ENCODE measurements around the gene CYP24A1. TPM values are rescaled to one million over a fixed set of nuclear protein-coding genes. Genes with fewer than 3 reads are reported as not detected.

The CYP24A1 gene
- total and polyA plus RNA-seq, 2 donors (not counting 1 experiment from before 2014, with no cell fraction given): not detected

DNA sequence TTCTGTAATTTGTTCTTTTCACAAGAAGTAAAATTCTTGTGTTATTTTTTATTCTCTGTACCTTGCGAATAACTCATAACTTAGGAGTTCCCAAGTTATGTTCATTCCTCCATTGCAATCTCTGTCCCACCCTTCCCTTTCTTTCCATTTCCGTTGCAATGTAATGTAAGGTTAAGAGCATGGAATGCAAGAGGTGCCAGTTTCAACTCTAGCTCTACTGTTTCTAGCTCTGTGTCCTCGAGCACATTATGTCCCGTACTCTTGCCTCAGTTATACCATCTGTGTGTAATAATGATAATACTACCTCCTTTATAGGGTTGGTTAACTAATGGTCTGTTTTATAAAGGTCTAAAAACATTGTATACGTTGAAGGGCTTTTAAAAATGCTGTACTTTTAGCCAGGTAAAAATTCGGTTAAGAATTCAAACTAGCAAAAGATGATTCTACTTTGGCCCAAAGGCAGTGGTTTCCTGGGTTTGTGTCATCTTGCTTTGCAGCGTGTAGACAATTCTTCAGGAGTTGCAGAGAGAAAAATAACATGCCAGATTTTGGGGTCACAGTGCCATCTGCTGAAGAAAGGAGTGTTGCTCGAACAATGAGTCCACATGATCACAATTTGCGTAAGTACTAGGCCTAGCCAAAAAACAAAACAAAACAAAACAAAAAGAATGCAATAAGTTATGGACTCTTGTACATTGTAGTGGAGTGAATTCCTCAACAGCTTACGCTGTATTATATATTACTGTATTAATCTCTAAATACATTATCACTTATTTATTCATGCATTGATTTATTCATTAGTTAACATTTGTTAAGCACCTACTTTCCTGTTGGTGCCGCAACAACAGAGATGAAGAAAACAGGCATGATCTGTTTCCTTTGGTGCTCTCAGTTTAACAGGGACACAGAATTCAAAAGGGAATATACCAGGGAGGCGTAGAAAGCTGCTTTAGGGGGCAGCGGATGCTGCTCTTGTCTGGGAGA, 24.1 kb upstream of the CYP24A1 start:
- H3K4me2 ChIP-seq (replicated peaks; ENCODE audit: low read depth, low read length, poor library complexity, severe bottlenecking): no peak overlapping the region
- H3K27ac ChIP-seq (ENCODE audit: low read length in 2 of 2): no peak overlapping the region
- WGBS (ENCODE audit: insufficient coverage): 61% methylated on average over 3 of the region's 13 CpGs
- ChIA-PET CTCF (interaction anchor here (0.7 to 6.2 kb wide), 12 partner anchors 10 to 1886 kb away, joined by 3 to 55 read pairs (median 4); partner anchors contain the start of gene PFDN4), POLR2A (no interaction called here)
- H2AFZ ChIP-seq (ENCODE audit: insufficient read depth, low read depth, low read length, poor library complexity, severe bottlenecking): no peak overlapping the region
- H3K36me3 ChIP-seq (replicated peaks in 1 of 2; ENCODE audit: control extremely low read depth in 1 of 2, control insufficient read depth in 1 of 2, extremely low read depth in 1 of 2, insufficient read depth in 2 of 2, low read length in 1 of 2): no peaks in the 10 kb centered on the region
- H3K4me3 ChIP-seq (ENCODE audit: control extremely low read depth in 1 of 5, extremely low read depth in 1 of 5, insufficient read depth in 1 of 5, low read depth in 2 of 5, low read length in 4 of 5): no peak overlapping the region
- H3K27ac Mint-ChIP-seq: no peak overlapping the region
- H3K27me3 ChIP-seq (replicated peaks in 1 of 4; ENCODE audit: control extremely low read depth in 1 of 4, control insufficient read depth in 3 of 4, insufficient read depth in 4 of 4, low read length in 3 of 4): no peaks in the 10 kb centered on the region
- no peak overlapping the region for H3K4me3 Mint-ChIP-seq
- ATAC-seq (ENCODE audit: low read depth) (no peak), DNase-seq (no peak)
- peaks cover 10% of the 10 kb centered on the region for H3K4me1 Mint-ChIP-seq
- peaks cover 0 to 8% of the 10 kb centered on the region in 2 donors for H3K4me1 ChIP-seq (ENCODE audit: control insufficient read depth in 2 of 2, insufficient read depth in 2 of 2, low read length in 2 of 2)
- no peaks in the 10 kb centered on the region for H4K20me1 ChIP-seq (ENCODE audit: control insufficient read depth, insufficient read depth, low read length, poor library complexity, severe bottlenecking)
- no peak overlapping the region for H3K9ac ChIP-seq (ENCODE audit: low read length)
- no peaks in the 10 kb centered on the region for H3K9me3 ChIP-seq (ENCODE audit: control extremely low read depth in 1 of 3, control insufficient read depth in 2 of 3, insufficient read depth in 1 of 3, low read length in 2 of 3)
- H3K27me3 Mint-ChIP-seq: peaks cover 7% of the 10 kb centered on the region
- TF ChIP-seq EZH2 (IDR thresholded peaks at IDR 0.05; ENCODE audit: borderline replicate concordance, insufficient read depth, low read depth, low read length, poor library complexity, severe bottlenecking): no peak
- no peak for TF ChIP-seq CTCF (IDR thresholded peaks at IDR 0.05)
- H3K79me2 ChIP-seq (ENCODE audit: control insufficient read depth, insufficient read depth, low read length): no peaks in the 10 kb centered on the region
- no peaks in the 10 kb centered on the region for H3K9me3 Mint-ChIP-seq (ENCODE audit: insufficient read depth)
- intact Hi-C loops (cut with micrococcal nuclease): loop anchor here (2.0 to 5.0 kb wide), 2 partner anchors 255 to 449 kb away; no protein-coding TSS in a partner anchor

Data from B cell (primary cell).